Fibroblast of gingiva (primary cell): ENCODE results near the gene SLC4A1.
"Not testable (repeated sequence)": the region's sequence is repeated elsewhere in the genome, so short reads cannot be mapped to it uniquely, and the experiment has no call there.

Experiments used
- DNase-seq: peaks from one replicate; pipeline ENCODE4 v3.0.0-alpha.2; 2011; ENCODE audit warnings: low read depth

SLC4A1 gene

GRCh38 chr17:44256671-44257070 is 11.3 kb downstream of the SLC4A1 start:
- DNase-seq = no peak

- no peak for DNase-seq
Measured at GRCh38 chr17:44255915-44256314, 12.0 kb downstream of the SLC4A1 start.

- no peak for DNase-seq
Measured at GRCh38 chr17:44254361-44255095, 13.4 kb downstream of the SLC4A1 start.

- no peak for DNase-seq
Measured at GRCh38 chr17:44253006-44253405, 14.9 kb downstream of the SLC4A1 start.

GRCh38 chr17:44251062-44251461 is 16.9 kb downstream of the SLC4A1 start:
- DNase-seq = no peak

GRCh38 chr17:44249501-44250246 is 18.3 kb downstream of the SLC4A1 start:
- DNase-seq = no peak

GRCh38 chr17:44247876-44248736 is 19.8 kb downstream of the SLC4A1 start:
- no peak for DNase-seq

GRCh38 chr17:44247440-44247841 is 20.5 kb downstream of the SLC4A1 start:
- DNase-seq = no peak

- DNase-seq = no peak
Measured at GRCh38 chr17:44241106-44241624, 26.8 kb downstream of the SLC4A1 start.

- DNase-seq = not testable (repeated sequence)
Measured at GRCh38 chr17:44237886-44238285, 30.0 kb downstream of the SLC4A1 start.

GRCh38 chr17:44236444-44236991 is 31.4 kb downstream of the SLC4A1 start:
- DNase-seq = no peak

GRCh38 chr17:44235583-44235936 is 32.4 kb downstream of the SLC4A1 start:
- DNase-seq = no peak

- DNase-seq = no peak
Measured at GRCh38 chr17:44233582-44233981, 34.4 kb downstream of the SLC4A1 start.

- DNase-seq = no peak
Measured at GRCh38 chr17:44232061-44232460, 35.9 kb downstream of the SLC4A1 start.

- no peak for DNase-seq
Measured at GRCh38 chr17:44230140-44230539, 37.8 kb downstream of the SLC4A1 start.

GRCh38 chr17:44229090-44229489 is 38.8 kb downstream of the SLC4A1 start:
- DNase-seq = no peak

- DNase-seq = peak; percentile 92
Measured at GRCh38 chr17:44223541-44224071, 44.3 kb downstream of the SLC4A1 start.

GRCh38 chr17:44222112-44222869 is 45.6 kb downstream of the SLC4A1 start:
- peak; percentile 90 for DNase-seq

GRCh38 chr17:44221862-44222111 is 46.1 kb downstream of the SLC4A1 start:
- no peak for DNase-seq

GRCh38 chr17:44221084-44221861 is 46.7 kb downstream of the SLC4A1 start:
- peak; percentile 80 for DNase-seq
